Small intestine (tissue), 7 donors: Measurements from ENCODE around the gene TRIM29. TPM values are rescaled to one million over a fixed set of nuclear protein-coding genes. Genes with fewer than 3 reads are reported as not detected.
A peak's percentile ranks its signal among the peaks of the same experiment; 100 is the strongest.

Experiments
- DNase-seq, 2 donors: peaks; one replicate each; pipeline versions ENCODE4 v3.0.0 to v3.0.0-alpha.2; 2013
- FAIRE-seq: peaks from 2 replicates; lab custom pipeline; 2012; peaks lifted over from hg19 to GRCh38; lab: Jason Lieb, UNC
- H3K27ac ChIP-seq, 3 donors: one replicate each; pipeline ENCODE4 v1.5.1; 2013; ENCODE audit warnings: low read length in 2 of 3, mild to moderate bottlenecking in 2 of 3, control low read depth in 1 of 3, inconsistent platforms in 1 of 3, low read depth in 1 of 3, moderate library complexity in 1 of 3
- H3K27me3 ChIP-seq, 3 donors: one replicate each; pipeline ENCODE4 v1.6.1; 2013; ENCODE audit warnings: low read length in 3 of 3, inconsistent platforms in 1 of 3; ENCODE audit not compliant: control insufficient read depth in 3 of 3, insufficient read depth in 3 of 3
- H3K36me3 ChIP-seq, 3 donors: one replicate each; pipeline ENCODE4 v1.6.1; 2013; ENCODE audit warnings: low read length in 3 of 3, inconsistent platforms in 1 of 3, low read depth in 1 of 3, mild to moderate bottlenecking in 1 of 3, moderate library complexity in 1 of 3; ENCODE audit not compliant: control insufficient read depth in 3 of 3, insufficient read depth in 2 of 3
- H3K4me1 ChIP-seq, 3 donors: one replicate each; pipeline ENCODE4 v1.6.1; 2013; ENCODE audit warnings: low read length in 2 of 3, inconsistent platforms in 1 of 3, low read depth in 1 of 3, mild to moderate bottlenecking in 1 of 3, moderate library complexity in 1 of 3; ENCODE audit not compliant: control insufficient read depth in 3 of 3, insufficient read depth in 2 of 3
- H3K4me3 ChIP-seq, 3 donors: one replicate each; pipeline ENCODE4 v1.5.1; 2013; ENCODE audit warnings: low read length in 3 of 3, control low read depth in 1 of 3, inconsistent platforms in 1 of 3, low read depth in 1 of 3, mild to moderate bottlenecking in 1 of 3, moderate library complexity in 1 of 3
- H3K9me3 ChIP-seq, 2 donors: one replicate each; pipeline ENCODE4 v1.6.1; 2013; ENCODE audit warnings: low read depth in 1 of 2, low read length in 1 of 2; ENCODE audit not compliant: control insufficient read depth in 2 of 2, insufficient read depth in 1 of 2
- WGBS, 3 donors: extraction: QIAGEN DNeasy Blood & Tissue Kit; methylation state at CpG; one replicate each; pipeline ENCODE4 v1.1.7; 2013; 5-methylcytosine and 5-hydroxymethylcytosine counted together
- polyA plus RNA-seq, 4 donors: library from polyadenylated mRNA; stranded (reverse) in 3 of 4; unstranded in 1 of 4; fragments of 200-250 nt in 3 of 4; fragments of 120-200 nt in 1 of 4; gene quantifications; one replicate each; pipeline versions ENCODE4 v1.2.1 to v1.2.3, GENCODE V29; 2013
- donor health status: healthy with polysubstance abuse.
- donor health status: control.
- donor health status: control.
- donor health status: Bipolar disorder and iron deficiency.
- donor health status: healthy.

TRIM29 gene
- polyA plus RNA-seq, 4 donors: 1.1 to 10.3 (median 1.9) TPM

GRCh38 chr11:120097721-120098385 lies 40.1 kb downstream of the TRIM29 start:
- DNase-seq (no peak), FAIRE-seq (no peak)
- Histone ChIP-seq H3K27me3 (no peaks in the 10 kb centered on the region), H3K9me3 (no peaks in the 10 kb centered on the region), H3K4me3 (no peak overlapping the region), H3K36me3 (no peaks in the 10 kb centered on the region), H3K27ac (peak overlapping the region in 1 of 3 donors; percentile 87), H3K4me1 (peaks cover 0 to 34% (median 0%) of the 10 kb centered on the region in 3 donors)
- WGBS, 3 donors: 67 to 74% (median 68%) methylated on average over 10 of the region's 10 CpGs

GRCh38 chr11:120096369-120097191 lies 41.3 kb downstream of the TRIM29 start:
- H3K27me3 ChIP-seq: no peaks in the 10 kb centered on the region
- peak in 1 of 2 donors; percentile 77 for DNase-seq
- FAIRE-seq: no peak
- 55 to 74% (median 62%) methylated on average over 12 to 15 of the region's 15 CpGs for WGBS, 3 donors
- H3K4me1 ChIP-seq: peaks cover 0 to 42% (median 0%) of the 10 kb centered on the region in 3 donors
- peak overlapping the region in 1 of 3 donors; percentile 87 for H3K27ac ChIP-seq
- H3K9me3 ChIP-seq: no peaks in the 10 kb centered on the region
- H3K36me3 ChIP-seq: no peaks in the 10 kb centered on the region
- peak overlapping the region in 1 of 3 donors; percentile 24 for H3K4me3 ChIP-seq

GRCh38 chr11:120095516-120095915 lies 42.4 kb downstream of the TRIM29 start:
- H3K4me3 ChIP-seq: no peak overlapping the region
- DNase-seq (no peak), FAIRE-seq (no peak)
- H3K4me1 ChIP-seq: peaks cover 0 to 43% (median 0%) of the 10 kb centered on the region in 3 donors
- H3K9me3 ChIP-seq: no peaks in the 10 kb centered on the region
- H3K27me3 ChIP-seq: no peaks in the 10 kb centered on the region
- no peak overlapping the region for H3K27ac ChIP-seq
- 65 to 75% (median 74%) methylated on average over 3 of the region's 3 CpGs for WGBS, 3 donors
- no peaks in the 10 kb centered on the region for H3K36me3 ChIP-seq

GRCh38 chr11:120091701-120092100 lies 46.2 kb downstream of the TRIM29 start:
- DNase-seq: no peak
- Histone ChIP-seq H3K27ac (no peak overlapping the region), H3K27me3 (peaks cover 0 to 8% (median 0%) of the 10 kb centered on the region in 3 donors), H3K36me3 (no peaks in the 10 kb centered on the region), H3K4me3 (no peak overlapping the region), H3K4me1 (peaks cover 0 to 16% (median 0%) of the 10 kb centered on the region in 3 donors), H3K9me3 (no peaks in the 10 kb centered on the region)
- WGBS, 3 donors: 67 to 91% (median 77%) methylated on average over 5 of the region's 5 CpGs
- no peak for FAIRE-seq

GRCh38 chr11:120091121-120091520 lies 46.8 kb downstream of the TRIM29 start:
- FAIRE-seq (no peak), DNase-seq (no peak)
- Histone ChIP-seq H3K27ac (no peak overlapping the region), H3K36me3 (no peaks in the 10 kb centered on the region), H3K4me1 (peaks cover 0 to 10% (median 0%) of the 10 kb centered on the region in 3 donors), H3K4me3 (no peak overlapping the region), H3K9me3 (no peaks in the 10 kb centered on the region), H3K27me3 (peaks cover 0 to 14% (median 0%) of the 10 kb centered on the region in 3 donors)
- WGBS, 3 donors: 56 to 60% (median 59%) methylated on average over 1 of the region's 1 CpG

GRCh38 chr11:120090411-120090810 lies 47.5 kb downstream of the TRIM29 start:
- peaks cover 0 to 14% (median 0%) of the 10 kb centered on the region in 3 donors for H3K27me3 ChIP-seq

GRCh38 chr11:120089036-120090001 lies 48.6 kb downstream of the TRIM29 start:
- no peaks in the 10 kb centered on the region for H3K36me3 ChIP-seq
- H3K9me3 ChIP-seq: no peaks in the 10 kb centered on the region
- FAIRE-seq (no peak), DNase-seq (no peak)
- no peak overlapping the region for H3K4me3 ChIP-seq
- WGBS, 3 donors: 44 to 58% (median 49%) methylated on average over 6 of the region's 6 CpGs
- H3K4me1 ChIP-seq: peaks cover 0 to 9% (median 0%) of the 10 kb centered on the region in 3 donors
- peaks cover 0 to 14% (median 0%) of the 10 kb centered on the region in 3 donors for H3K27me3 ChIP-seq
- H3K27ac ChIP-seq: no peak overlapping the region

More at GRCh38 chr11:120090411-120090810, 47.5 kb downstream of the TRIM29 start:
- Histone ChIP-seq H3K4me1 (peaks cover 0 to 9% (median 0%) of the 10 kb centered on the region in 3 donors), H3K4me3 (no peak overlapping the region), H3K36me3 (no peaks in the 10 kb centered on the region), H3K9me3 (no peaks in the 10 kb centered on the region), H3K27ac (no peak overlapping the region)
- 85 to 88% (median 85%) methylated on average over 3 of the region's 3 CpGs for WGBS, 3 donors
- FAIRE-seq: no peak
- no peak for DNase-seq
